D721Med (cell line): Measurements from ENCODE around the gene BIK.

Experiments used
- DNase-seq: peaks from one replicate; pipeline ENCODE4 v3.0.0; 2011; ENCODE audit warnings: low spot score; ENCODE audit not compliant: insufficient read length
- FAIRE-seq: peaks from 2 replicates; lab custom pipeline; 2011; peaks lifted over from hg19 to GRCh38; lab: Jason Lieb, UNC
- CTCF ChIP-seq: IDR thresholded peaks from 2 replicates; pipeline ENCODE4 v1.5.1; 2012; ENCODE audit warnings: mild to moderate bottlenecking, control low read depth; ENCODE audit not compliant: insufficient read depth; ENCODE audit errors: missing control alignments

Gene BIK

GRCh38 chr22:43118024-43118849 lies 7.7 kb downstream of the BIK start:
- no peak for FAIRE-seq
- DNase-seq: no peak
- no peak for TF ChIP-seq CTCF

GRCh38 chr22:43118953-43119458 lies 8.5 kb downstream of the BIK start:
- TF ChIP-seq CTCF: no peak
- FAIRE-seq: no peak
- DNase-seq: no peak

GRCh38 chr22:43126501-43127165 lies 16.1 kb downstream of the BIK start:
- TF ChIP-seq CTCF: no peak
- FAIRE-seq: no peak
- no peak for DNase-seq

GRCh38 chr22:43127166-43127908 lies 16.8 kb downstream of the BIK start:
- DNase-seq (no peak), FAIRE-seq (no peak)
- TF ChIP-seq CTCF: no peak

- FAIRE-seq (no peak), DNase-seq (no peak)
- no peak for TF ChIP-seq CTCF
These were observed 17.6 kb downstream of the BIK start for GRCh38 chr22:43128116-43128515.

- no peak for TF ChIP-seq CTCF
- FAIRE-seq: no peak
- no peak for DNase-seq
These were observed 18.4 kb downstream of the BIK start for GRCh38 chr22:43128928-43129424.
